Measurements from ENCODE around the gene RXYLT1.

The RXYLT1 gene

DNA sequence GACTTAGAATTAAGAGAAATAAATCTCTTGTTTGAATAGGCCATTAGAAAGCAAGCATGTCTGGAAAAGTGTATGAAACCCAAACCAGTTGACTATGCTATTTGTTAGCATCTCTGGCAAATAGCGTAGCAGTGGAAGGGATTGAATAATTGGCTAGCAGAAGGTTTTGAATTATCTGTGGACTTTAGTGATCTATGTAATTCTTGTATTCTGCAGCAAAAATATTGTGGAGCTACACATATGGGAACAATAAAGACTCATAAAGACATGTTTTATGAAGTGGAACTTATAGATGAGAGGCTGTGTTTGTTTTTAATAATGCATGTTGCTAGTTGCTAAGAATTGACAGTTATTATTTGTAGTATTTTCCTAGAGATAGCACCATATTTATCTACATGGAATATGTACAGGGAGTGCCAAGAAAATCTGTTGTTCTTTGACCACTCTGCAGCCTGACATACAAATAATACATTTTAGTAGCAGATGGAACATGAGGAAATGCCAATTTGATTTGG lies 69.5 kb downstream of the RXYLT1 start:
- Histone ChIP-seq H3K27ac (ENCODE audit: low read depth, low read length) (no peak overlapping the region), H3K4me2 (ENCODE audit: low read depth, low read length, poor library complexity, severe bottlenecking) (no peak overlapping the region), H3K27me3 (ENCODE audit: low read length) (no peaks in the 10 kb centered on the region), H3K9me2 (replicated peaks; ENCODE audit: insufficient read depth, low read length) (no peaks in the 10 kb centered on the region), H2AFZ (ENCODE audit: low read depth, low read length, severe bottlenecking) (no peak overlapping the region), H3K9ac (ENCODE audit: low read length) (no peak overlapping the region), H3K36me3 (ENCODE audit: low read length) (no peaks in the 10 kb centered on the region), H3F3A (ENCODE audit: insufficient read depth) (no peaks in the 10 kb centered on the region), H3K79me2 (ENCODE audit: insufficient read depth, low read length) (no peaks in the 10 kb centered on the region), H3K9me3 (ENCODE audit: insufficient read depth, low read length) (no peaks in the 10 kb centered on the region), H3K4me3 (ENCODE audit: insufficient read depth, low read length, poor library complexity, severe bottlenecking) (no peak overlapping the region), H4K20me1 (ENCODE audit: low read depth, low read length) (no peaks in the 10 kb centered on the region)
- TF ChIP-seq EZH2phosphoT487 (conservative IDR thresholded peaks at IDR 0.05; ENCODE audit: low read length) = no peak
- TF ChIP-seq, protein P1, sequence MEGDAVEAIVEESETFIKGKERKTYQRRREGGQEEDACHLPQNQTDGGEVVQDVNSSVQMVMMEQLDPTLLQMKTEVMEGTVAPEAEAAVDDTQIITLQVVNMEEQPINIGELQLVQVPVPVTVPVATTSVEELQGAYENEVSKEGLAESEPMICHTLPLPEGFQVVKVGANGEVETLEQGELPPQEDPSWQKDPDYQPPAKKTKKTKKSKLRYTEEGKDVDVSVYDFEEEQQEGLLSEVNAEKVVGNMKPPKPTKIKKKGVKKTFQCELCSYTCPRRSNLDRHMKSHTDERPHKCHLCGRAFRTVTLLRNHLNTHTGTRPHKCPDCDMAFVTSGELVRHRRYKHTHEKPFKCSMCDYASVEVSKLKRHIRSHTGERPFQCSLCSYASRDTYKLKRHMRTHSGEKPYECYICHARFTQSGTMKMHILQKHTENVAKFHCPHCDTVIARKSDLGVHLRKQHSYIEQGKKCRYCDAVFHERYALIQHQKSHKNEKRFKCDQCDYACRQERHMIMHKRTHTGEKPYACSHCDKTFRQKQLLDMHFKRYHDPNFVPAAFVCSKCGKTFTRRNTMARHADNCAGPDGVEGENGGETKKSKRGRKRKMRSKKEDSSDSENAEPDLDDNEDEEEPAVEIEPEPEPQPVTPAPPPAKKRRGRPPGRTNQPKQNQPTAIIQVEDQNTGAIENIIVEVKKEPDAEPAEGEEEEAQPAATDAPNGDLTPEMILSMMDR (IDR thresholded peaks at IDR 0.05; ENCODE audit: insufficient read depth, low read length, poor library complexity, severe bottlenecking) = no peak

DNA sequence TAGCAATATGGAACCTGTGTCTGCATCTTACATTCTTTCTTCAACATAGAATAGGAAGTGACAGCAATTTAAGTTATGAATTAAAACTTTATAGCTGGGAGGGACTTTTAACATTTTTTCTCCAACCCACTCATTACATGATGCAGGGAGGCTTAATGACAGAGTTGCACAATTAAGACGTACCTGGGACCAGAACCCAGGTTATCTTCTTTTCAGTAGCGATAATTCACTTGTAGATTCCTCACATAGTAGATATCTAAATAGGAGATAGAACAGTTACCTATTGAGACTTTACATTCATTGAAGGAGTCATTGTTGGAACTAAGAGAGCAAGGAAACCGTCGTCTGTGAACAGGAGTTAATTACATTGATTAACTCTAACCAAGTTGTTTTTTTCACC lies 69.9 kb downstream of the RXYLT1 start:
- no peak overlapping the region for H3K9ac ChIP-seq (ENCODE audit: low read length)
- H3F3A ChIP-seq (ENCODE audit: insufficient read depth) = no peaks in the 10 kb centered on the region
- H3K27me3 ChIP-seq (ENCODE audit: low read length) = no peaks in the 10 kb centered on the region
- H3K4me2 ChIP-seq (ENCODE audit: low read depth, low read length, poor library complexity, severe bottlenecking) = no peak overlapping the region
- no peaks in the 10 kb centered on the region for H4K20me1 ChIP-seq (ENCODE audit: low read depth, low read length)
- no peak overlapping the region for H2AFZ ChIP-seq (ENCODE audit: low read depth, low read length, severe bottlenecking)
- H3K9me3 ChIP-seq (ENCODE audit: insufficient read depth, low read length) = no peaks in the 10 kb centered on the region
- no peaks in the 10 kb centered on the region for H3K79me2 ChIP-seq (ENCODE audit: insufficient read depth, low read length)
- no peak overlapping the region for H3K4me3 ChIP-seq (ENCODE audit: insufficient read depth, low read length, poor library complexity, severe bottlenecking)
- H3K9me2 ChIP-seq (replicated peaks; ENCODE audit: insufficient read depth, low read length) = no peaks in the 10 kb centered on the region
- no peaks in the 10 kb centered on the region for H3K36me3 ChIP-seq (ENCODE audit: low read length)
- no peak overlapping the region for H3K27ac ChIP-seq (ENCODE audit: low read depth, low read length)
- TF ChIP-seq, protein P1 (IDR thresholded peaks at IDR 0.05; ENCODE audit: insufficient read depth, low read length, poor library complexity, severe bottlenecking) = no peak
- no peak for TF ChIP-seq EZH2phosphoT487 (conservative IDR thresholded peaks at IDR 0.05; ENCODE audit: low read length)

DNA sequence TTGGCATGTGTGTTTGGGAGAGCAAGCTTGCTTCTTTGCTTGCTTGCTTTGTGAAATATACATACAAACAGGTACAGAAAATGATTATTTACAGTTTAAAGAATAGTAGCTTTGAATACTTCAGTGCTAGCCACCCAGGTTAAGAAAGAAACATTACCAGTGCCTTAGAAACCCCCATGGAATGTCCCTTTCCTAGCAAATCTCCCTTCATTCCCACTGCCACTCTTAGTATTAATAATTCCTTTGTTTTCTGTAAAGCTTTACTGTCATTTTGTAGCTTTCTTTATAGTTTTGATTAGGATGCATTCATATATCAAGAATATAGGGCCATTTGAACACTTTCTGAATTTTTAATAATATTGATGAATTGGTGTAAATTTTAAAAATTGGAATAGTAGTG lies 74.3 kb downstream of the RXYLT1 start:
- Histone ChIP-seq H3K4me2 (ENCODE audit: low read depth, low read length, poor library complexity, severe bottlenecking) (no peak overlapping the region), H3F3A (ENCODE audit: insufficient read depth) (no peaks in the 10 kb centered on the region), H3K4me3 (ENCODE audit: insufficient read depth, low read length, poor library complexity, severe bottlenecking) (no peak overlapping the region), H3K79me2 (ENCODE audit: insufficient read depth, low read length) (no peaks in the 10 kb centered on the region), H3K9me3 (ENCODE audit: insufficient read depth, low read length) (no peaks in the 10 kb centered on the region), H3K27me3 (ENCODE audit: low read length) (no peaks in the 10 kb centered on the region), H2AFZ (ENCODE audit: low read depth, low read length, severe bottlenecking) (no peak overlapping the region), H3K36me3 (ENCODE audit: low read length) (no peaks in the 10 kb centered on the region), H3K9me2 (replicated peaks; ENCODE audit: insufficient read depth, low read length) (no peaks in the 10 kb centered on the region), H3K27ac (ENCODE audit: low read depth, low read length) (no peak overlapping the region), H4K20me1 (ENCODE audit: low read depth, low read length) (no peaks in the 10 kb centered on the region), H3K9ac (ENCODE audit: low read length) (no peak overlapping the region)
- TF ChIP-seq, protein P1 (IDR thresholded peaks at IDR 0.05; ENCODE audit: insufficient read depth, low read length, poor library complexity, severe bottlenecking) = no peak
- no peak for TF ChIP-seq EZH2phosphoT487 (conservative IDR thresholded peaks at IDR 0.05; ENCODE audit: low read length)
